OCI-LY1 (cell line): ENCODE measurements around the gene ADAMTSL1.

Experiments
- CTCF ChIP-seq: fragments of 200-600 bp; sonication (generic), shearing (Covaris generic); IDR thresholded peaks from 2 replicates; pipeline ENCODE4 v1.5.1; 2017; ENCODE audit warnings: mild to moderate bottlenecking, antibody characterized with exemption, low read length, moderate library complexity, mixed read lengths
- EZH2 ChIP-seq: fragments of 200-600 bp; sonication (generic), shearing (Covaris generic); IDR thresholded peaks from 2 replicates; pipeline ENCODE4 v1.8.0; 2017; ENCODE audit warnings: borderline replicate concordance, mixed run types, mild to moderate bottlenecking, antibody characterized with exemption, low read length, moderate library complexity, mixed read lengths

GRCh38 chr9:18942801-18943200, 468.8 kb downstream of the ADAMTSL1 start:
- TF ChIP-seq CTCF (no peak), EZH2 (no peak)
